Stomach smooth muscle (tissue), 2 donors: ENCODE measurements around the gene COPS7A.
A peak's percentile ranks its signal among the peaks of the same experiment; 100 is the strongest.

Experiments used
- H3K27ac ChIP-seq: one replicate; pipeline ENCODE4 v1.7.0; 2013; ENCODE audit warnings: mild to moderate bottlenecking, low read length, inconsistent platforms
- H3K27me3 ChIP-seq, 2 donors: one replicate each; pipeline ENCODE4 v1.7.0; 2013; ENCODE audit warnings: low read length in 2 of 2; ENCODE audit not compliant: insufficient read depth in 2 of 2, control insufficient read depth in 1 of 2
- H3K36me3 ChIP-seq, 2 donors: one replicate each; pipeline ENCODE4 v1.7.0; 2013; ENCODE audit warnings: low read length in 2 of 2; ENCODE audit not compliant: control insufficient read depth in 2 of 2, insufficient read depth in 2 of 2
- H3K4me1 ChIP-seq: one replicate; pipeline ENCODE4 v1.7.0; 2013; ENCODE audit warnings: low read length; ENCODE audit not compliant: control insufficient read depth, insufficient read depth
- H3K4me3 ChIP-seq, 2 donors: one replicate each; pipeline ENCODE4 v1.7.0; 2013; ENCODE audit warnings: low read length in 2 of 2
- H3K9ac ChIP-seq, 2 donors: one replicate each; pipeline ENCODE4 v1.7.0; 2013; ENCODE audit warnings: low read length in 2 of 2, mild to moderate bottlenecking in 1 of 2
- H3K9me3 ChIP-seq, 2 donors: one replicate each; pipeline ENCODE4 v1.7.0; 2013; ENCODE audit warnings: low read length in 2 of 2; ENCODE audit not compliant: control insufficient read depth in 2 of 2
- donor health status: healthy.
- donor health status: Pancreatic carcinoma.

COPS7A gene

GRCh38 chr12:6765048-6765633 lies 41.3 kb downstream of the COPS7A start:
- peaks cover 60% of the 10 kb centered on the region for H3K4me1 ChIP-seq

GRCh38 chr12:6765634-6766581 lies 42.1 kb downstream of the COPS7A start, which contains the start of gene PTMS:
TSS of gene PTMS (plus strand) at chr12:6766363. CDS start at chr12:6766706, 343 bp downstream.
- Histone ChIP-seq H3K27me3 (no peaks in the 10 kb centered on the region), H3K4me1 (peaks cover 62% of the 10 kb centered on the region)

More at GRCh38 chr12:6765048-6765633, 41.3 kb downstream of the COPS7A start:
- Histone ChIP-seq H3K9ac (peak overlapping the region; percentile 34 to 51), H3K36me3 (peaks cover 0 to 7% of the 10 kb centered on the region in 2 donors), H3K4me3 (peak overlapping the region; percentile 63 to 89), H3K27ac (peak overlapping the region; percentile 96), H3K9me3 (no peaks in the 10 kb centered on the region), H3K27me3 (no peaks in the 10 kb centered on the region)

GRCh38 chr12:6766651-6767349 lies 43.0 kb downstream of the COPS7A start:
- Histone ChIP-seq H3K4me1 (peaks cover 66% of the 10 kb centered on the region), H3K9me3 (no peaks in the 10 kb centered on the region), H3K4me3 (peak overlapping the region; percentile 89 to 95), H3K36me3 (peaks cover 11 to 13% of the 10 kb centered on the region in 2 donors), H3K9ac (peak overlapping the region; percentile 79 to 82), H3K27ac (peak overlapping the region; percentile 80), H3K27me3 (no peaks in the 10 kb centered on the region)

More at GRCh38 chr12:6765634-6766581, 42.1 kb downstream of the COPS7A start, which contains the start of gene PTMS:
- H3K4me3 ChIP-seq, result peak within 1 kb of the TSS; percentile 89 to 95
- H3K9me3 ChIP-seq, result no peaks in the 10 kb centered on the region
- H3K9ac ChIP-seq, result peak within 1 kb of the TSS; percentile 79 to 82
- H3K36me3 ChIP-seq, result peaks cover 5 to 7% of the 10 kb centered on the region in 2 donors
- H3K27ac ChIP-seq, result peak within 1 kb of the TSS; percentile 96

- peak overlapping the region; percentile 79 to 82 for H3K9ac ChIP-seq
- H3K27ac ChIP-seq, result peak overlapping the region; percentile 80
- no peaks in the 10 kb centered on the region for H3K9me3 ChIP-seq
- peaks cover 11 to 13% of the 10 kb centered on the region in 2 donors for H3K36me3 ChIP-seq
- no peaks in the 10 kb centered on the region for H3K27me3 ChIP-seq
- peaks cover 64% of the 10 kb centered on the region for H3K4me1 ChIP-seq
- peak overlapping the region; percentile 89 to 95 for H3K4me3 ChIP-seq
Measured at GRCh38 chr12:6767353-6768319, 43.8 kb downstream of the COPS7A start.

GRCh38 chr12:6768437-6768914 lies 44.6 kb downstream of the COPS7A start:
- Histone ChIP-seq H3K9me3 (no peaks in the 10 kb centered on the region), H3K36me3 (peaks cover 11 to 13% of the 10 kb centered on the region in 2 donors), H3K27me3 (no peaks in the 10 kb centered on the region), H3K4me1 (peaks cover 63% of the 10 kb centered on the region), H3K27ac (peak overlapping the region; percentile 80), H3K4me3 (peak overlapping the region; percentile 89 to 95), H3K9ac (peak overlapping the region; percentile 72 to 82)

GRCh38 chr12:6768990-6769389 lies 45.1 kb downstream of the COPS7A start:
- Histone ChIP-seq H3K4me1 (peaks cover 62% of the 10 kb centered on the region), H3K27ac (peak overlapping the region; percentile 80), H3K27me3 (no peaks in the 10 kb centered on the region), H3K9me3 (no peaks in the 10 kb centered on the region), H3K4me3 (peak overlapping the region; percentile 89 to 95), H3K9ac (peak overlapping the region; percentile 21 to 82), H3K36me3 (peaks cover 11 to 13% of the 10 kb centered on the region in 2 donors)

GRCh38 chr12:6769666-6770065 lies 45.8 kb downstream of the COPS7A start:
- H3K27ac ChIP-seq, result peak overlapping the region; percentile 80
- no peaks in the 10 kb centered on the region for H3K27me3 ChIP-seq
- no peak overlapping the region for H3K9ac ChIP-seq
- peaks cover 58% of the 10 kb centered on the region for H3K4me1 ChIP-seq
- no peaks in the 10 kb centered on the region for H3K9me3 ChIP-seq
- H3K4me3 ChIP-seq, result peak overlapping the region in 1 of 2 donors; percentile 89
- peaks cover 11 to 13% of the 10 kb centered on the region in 2 donors for H3K36me3 ChIP-seq

- Histone ChIP-seq H3K4me3 (no peak overlapping the region), H3K4me1 (peaks cover 54% of the 10 kb centered on the region), H3K9ac (no peak overlapping the region), H3K27ac (peak overlapping the region; percentile 80), H3K9me3 (no peaks in the 10 kb centered on the region), H3K36me3 (peaks cover 11 to 13% of the 10 kb centered on the region in 2 donors), H3K27me3 (no peaks in the 10 kb centered on the region)
Measured at GRCh38 chr12:6770094-6770493, 46.2 kb downstream of the COPS7A start.

GRCh38 chr12:6770600-6770999 lies 46.8 kb downstream of the COPS7A start:
- Histone ChIP-seq H3K9me3 (no peaks in the 10 kb centered on the region), H3K4me3 (no peak overlapping the region), H3K9ac (no peak overlapping the region), H3K27me3 (no peaks in the 10 kb centered on the region), H3K4me1 (peaks cover 49% of the 10 kb centered on the region), H3K36me3 (peaks cover 11 to 13% of the 10 kb centered on the region in 2 donors), H3K27ac (peak overlapping the region; percentile 24)
